Medulla oblongata (tissue), 1 donor: Measurements from ENCODE around the gene ESPL1.
"Not testable (repeated sequence)": the region's sequence is repeated elsewhere in the genome, so short reads cannot be mapped to it uniquely, and the experiment has no call there.

Experiments
- DNase-seq: peaks from one replicate; pipeline ENCODE4 v3.0.0-alpha.2; 2015; ENCODE audit errors: extremely low spot score

Gene ESPL1

GRCh38 chr12:53258541-53259539 is 9.3 kb upstream of the ESPL1 start:
- DNase-seq, result no peak

GRCh38 chr12:53259891-53260290 is 8.2 kb upstream of the ESPL1 start:
- no peak for DNase-seq

GRCh38 chr12:53265783-53266182 is 2.3 kb upstream of the ESPL1 start:
- DNase-seq, result no peak

- DNase-seq, result peak; percentile 16
Measured at GRCh38 chr12:53267306-53267998, 647 bp upstream of the ESPL1 start.

GRCh38 chr12:53268630-53269562 is 797 bp downstream of the ESPL1 start:
- DNase-seq, result no peak

GRCh38 chr12:53274445-53274844 is 6.3 kb downstream of the ESPL1 start:
- DNase-seq, result no peak

GRCh38 chr12:53276511-53276910 is 8.4 kb downstream of the ESPL1 start:
- DNase-seq, result no peak

GRCh38 chr12:53277981-53278380 is 9.9 kb downstream of the ESPL1 start:
- no peak for DNase-seq

- DNase-seq, result no peak
Measured at GRCh38 chr12:53279283-53279869, 11.3 kb downstream of the ESPL1 start.

GRCh38 chr12:53279888-53280498 is 11.9 kb downstream of the ESPL1 start:
- DNase-seq, result no peak

- no peak for DNase-seq
Measured at GRCh38 chr12:53286448-53286847, 18.3 kb downstream of the ESPL1 start.

GRCh38 chr12:53287741-53288216 is 19.7 kb downstream of the ESPL1 start:
- peak; percentile 70 for DNase-seq

GRCh38 chr12:53288322-53288721 is 20.2 kb downstream of the ESPL1 start:
- DNase-seq, result no peak

GRCh38 chr12:53289891-53290290 is 21.8 kb downstream of the ESPL1 start:
- no peak for DNase-seq

- DNase-seq, result no peak
Measured at GRCh38 chr12:53290661-53291060, 22.6 kb downstream of the ESPL1 start.

- no peak for DNase-seq
Measured at GRCh38 chr12:53292426-53292825, 24.3 kb downstream of the ESPL1 start.

GRCh38 chr12:53295070-53295890 is 27.2 kb downstream of the ESPL1 start, which contains the start of gene PFDN5:
PFDN5 (plus strand) TSS chr12:53295542; CDS start chr12:53295568, 26 bp downstream.
- peak; percentile 93 for DNase-seq

GRCh38 chr12:53295891-53296219 is 27.8 kb downstream of the ESPL1 start:
- DNase-seq, result no peak

- not testable (repeated sequence) for DNase-seq
Measured at GRCh38 chr12:53297106-53297505, 29.0 kb downstream of the ESPL1 start.

GRCh38 chr12:53298164-53298563 is 30.1 kb downstream of the ESPL1 start:
- no peak for DNase-seq
